Skin epidermis (tissue), 12 donors: Measurements from ENCODE around the gene AKR1C8.
"Not testable (repeated sequence)": the region's sequence is repeated elsewhere in the genome, so short reads cannot be mapped to it uniquely, and the experiment has no call there.

Experiments
- H3K27ac ChIP-seq, 21 experiments: fragments of 200-600 bp; sonication (generic) in 11 of 21; one replicate each; pipeline ENCODE4 v1.5.0; 2020; ENCODE audit warnings: mild to moderate bottlenecking in 3 of 21, inconsistent platforms in 2 of 21, moderate library complexity in 2 of 21
- H3K4me3 ChIP-seq, 7 experiments: fragments of 200-600 bp; sonication (generic) in 2 of 7; one replicate each; pipeline ENCODE4 v1.5.0; 2020; ENCODE audit warnings: inconsistent platforms in 2 of 7, mild to moderate bottlenecking in 2 of 7, moderate library complexity in 1 of 7

Gene AKR1C8

GRCh38 chr10:5184987-5185775 lies at the start of gene AKR1C8:
Gene AKR1C8, minus strand, starts transcription at chr10:5185150. Its CDS starts 46 bp downstream, at chr10:5185104.
- no peak within 1 kb of the TSS for H3K27ac ChIP-seq
- no peak within 1 kb of the TSS for H3K4me3 ChIP-seq

DNA sequence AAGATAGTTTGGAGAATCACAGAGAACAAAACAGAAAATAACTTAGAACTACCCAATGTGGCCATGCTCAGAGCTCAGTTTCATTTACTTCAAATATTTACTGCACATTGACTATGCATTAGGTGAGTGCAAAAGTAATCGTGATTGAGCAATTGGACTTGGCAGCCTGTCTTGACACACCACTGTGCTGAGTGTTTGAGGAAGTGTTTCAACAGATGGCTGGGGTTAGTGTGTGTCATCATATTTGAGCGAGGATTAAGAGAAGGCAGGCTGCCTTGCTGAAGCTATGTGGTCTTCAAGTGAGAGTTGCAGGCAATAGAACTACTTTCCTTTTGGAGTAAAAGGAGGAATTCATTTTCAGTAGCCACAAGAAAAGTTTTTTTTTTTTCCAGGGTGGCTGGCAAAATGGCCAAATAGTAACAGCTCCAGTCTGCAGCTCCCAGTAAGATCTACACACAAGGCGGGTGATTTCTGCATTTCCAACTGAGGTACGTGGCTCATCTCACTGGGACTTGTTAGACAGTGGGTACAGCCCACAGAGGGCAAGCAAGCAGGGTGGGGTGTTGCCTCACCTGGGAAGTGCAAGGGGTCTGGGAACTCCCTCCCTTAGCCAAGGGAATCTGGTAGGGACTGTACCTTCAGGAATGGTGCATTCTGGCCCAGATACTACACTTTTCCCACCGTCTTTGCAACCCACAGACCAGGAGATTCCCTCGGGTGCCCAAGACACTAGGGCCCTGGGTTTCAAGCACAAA lies 49.3 kb upstream of the AKR1C8 start:
- no peak overlapping the region for H3K27ac ChIP-seq

DNA sequence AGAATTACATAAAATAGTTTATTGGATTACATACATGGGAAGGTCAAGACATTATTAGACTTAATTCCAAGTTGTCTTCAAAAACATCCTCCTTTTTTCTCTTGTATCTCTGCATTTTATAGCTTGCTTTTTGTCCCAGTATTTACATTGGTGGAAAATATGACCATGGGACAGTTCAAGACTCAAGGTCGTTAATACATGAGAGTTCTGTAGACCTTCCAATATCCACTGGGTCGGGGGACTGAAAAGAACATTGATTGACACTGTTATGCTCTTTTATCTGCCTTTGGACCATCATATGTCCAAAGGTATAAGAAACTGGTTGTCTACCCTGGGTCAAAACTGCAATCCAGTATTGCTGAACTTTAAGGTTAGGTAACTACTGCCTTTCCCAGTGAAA lies 48.4 kb upstream of the AKR1C8 start:
- Histone ChIP-seq H3K4me3 (no peak overlapping the region), H3K27ac (no peak overlapping the region)

More for the DNA sequence above, 49.3 kb upstream of the AKR1C8 start:
- H3K4me3 ChIP-seq, result no peak overlapping the region

- Histone ChIP-seq H3K27ac (no peak overlapping the region), H3K4me3 (no peak overlapping the region)
These were observed 44.1 kb upstream of the AKR1C8 start for GRCh38 chr10:5229019-5229418.

DNA sequence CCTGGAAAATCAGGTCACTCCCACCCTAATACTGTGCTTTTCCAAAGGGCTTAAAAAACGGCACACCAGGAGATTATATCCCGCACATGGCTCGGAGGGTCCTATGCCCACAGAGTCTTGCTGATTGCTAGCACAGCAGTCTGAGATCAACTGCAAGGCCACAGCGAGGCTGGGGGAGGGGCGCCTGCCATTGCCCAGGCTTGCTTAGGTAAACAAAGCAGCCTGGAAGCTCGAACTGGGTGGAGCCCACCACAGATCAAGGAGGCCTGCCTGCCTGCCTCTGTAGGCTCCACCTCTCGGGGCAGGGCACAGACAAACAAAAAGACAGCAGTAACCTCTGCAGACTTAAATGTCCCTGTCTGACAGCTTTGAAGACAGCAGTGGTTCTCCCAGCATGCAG lies 38.0 kb upstream of the AKR1C8 start:
- not testable (repeated sequence) for H3K4me3 ChIP-seq

DNA sequence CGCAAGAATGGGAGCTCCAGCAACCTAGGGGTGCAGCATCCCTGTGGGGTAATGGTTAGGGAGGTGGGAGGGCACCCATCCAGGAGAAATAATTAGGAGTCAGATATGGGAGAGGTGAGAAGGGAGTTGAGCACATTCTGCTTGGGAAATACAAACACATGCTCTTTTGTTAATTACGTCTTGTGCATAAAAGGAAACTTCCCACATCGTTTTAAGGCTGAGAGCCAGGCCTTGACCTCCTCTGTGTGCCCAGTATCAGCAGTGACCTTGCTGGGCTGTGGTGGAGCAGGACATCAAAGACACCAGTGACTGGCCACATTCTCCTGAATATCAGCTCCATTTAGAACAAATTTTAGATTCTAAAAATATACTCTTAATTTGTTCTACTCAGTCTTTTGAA lies 34.3 kb upstream of the AKR1C8 start:
- Histone ChIP-seq H3K4me3 (no peak overlapping the region), H3K27ac (no peak overlapping the region)

More for the DNA sequence above, 38.0 kb upstream of the AKR1C8 start:
- not testable (repeated sequence) for H3K27ac ChIP-seq

DNA sequence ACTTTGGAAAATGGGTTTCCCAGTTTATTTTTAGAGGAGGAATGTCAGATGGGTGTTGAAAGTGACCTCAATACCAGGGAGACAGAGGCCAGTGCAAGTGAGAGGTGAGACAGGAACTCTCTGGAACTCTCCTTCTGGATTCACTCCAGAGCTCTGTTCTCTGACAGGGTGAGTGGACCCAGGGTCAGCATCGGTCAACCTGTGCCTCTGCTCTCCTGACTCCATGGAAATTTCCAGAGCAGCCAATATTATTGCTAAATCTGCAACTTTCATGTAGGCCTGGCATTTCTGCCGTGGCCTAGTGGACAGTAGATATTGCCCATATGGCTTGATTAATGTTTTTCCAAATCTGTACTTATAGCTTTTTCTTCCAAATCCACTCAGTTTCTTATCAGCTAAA lies 31.9 kb upstream of the AKR1C8 start:
- Histone ChIP-seq H3K4me3 (no peak overlapping the region), H3K27ac (no peak overlapping the region)

- no peak overlapping the region for H3K4me3 ChIP-seq
- no peak overlapping the region for H3K27ac ChIP-seq
These were observed 27.0 kb upstream of the AKR1C8 start for GRCh38 chr10:5211696-5212536.

DNA sequence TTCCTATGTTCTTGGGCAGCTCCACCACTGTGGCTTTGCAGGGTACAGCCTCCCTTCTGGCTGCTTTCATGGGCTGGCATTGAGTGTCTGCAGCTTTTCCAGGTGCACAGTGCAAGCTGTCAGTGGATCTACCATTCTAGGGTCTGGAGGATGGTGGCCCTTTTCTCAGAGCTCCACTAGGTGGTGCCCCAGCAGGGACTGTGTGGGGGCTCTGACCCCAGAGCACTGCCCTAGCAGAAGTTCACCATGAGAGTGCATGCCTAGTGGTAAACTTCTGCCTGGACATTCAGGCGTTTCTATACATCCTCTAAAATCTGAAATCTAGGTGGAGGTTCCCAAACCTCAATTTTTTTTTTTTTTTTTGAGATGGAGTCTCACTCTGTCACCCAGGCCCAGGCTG lies 25.3 kb upstream of the AKR1C8 start:
- not testable (repeated sequence) for H3K4me3 ChIP-seq, H3K27ac ChIP-seq

DNA sequence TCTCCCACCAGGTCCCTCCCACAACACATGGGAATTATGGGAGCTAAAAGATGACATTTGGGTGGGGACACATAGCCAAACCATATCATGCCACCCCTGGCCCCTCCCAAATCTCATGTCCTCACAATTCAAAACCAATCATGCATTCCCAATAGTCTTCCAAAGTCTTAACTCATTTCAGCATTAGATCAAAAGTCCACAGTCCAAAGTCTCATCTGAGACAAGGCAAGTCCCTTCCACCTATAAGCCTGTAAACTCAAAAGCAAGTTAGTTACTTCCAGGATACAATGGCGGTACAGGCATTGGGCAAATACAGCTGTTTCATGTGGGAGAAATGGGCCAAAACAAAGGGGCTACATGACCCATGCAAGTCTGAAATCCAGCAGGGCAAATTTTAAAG lies 24.8 kb upstream of the AKR1C8 start:
- H3K4me3 ChIP-seq, H3K27ac ChIP-seq: not testable (repeated sequence)

DNA sequence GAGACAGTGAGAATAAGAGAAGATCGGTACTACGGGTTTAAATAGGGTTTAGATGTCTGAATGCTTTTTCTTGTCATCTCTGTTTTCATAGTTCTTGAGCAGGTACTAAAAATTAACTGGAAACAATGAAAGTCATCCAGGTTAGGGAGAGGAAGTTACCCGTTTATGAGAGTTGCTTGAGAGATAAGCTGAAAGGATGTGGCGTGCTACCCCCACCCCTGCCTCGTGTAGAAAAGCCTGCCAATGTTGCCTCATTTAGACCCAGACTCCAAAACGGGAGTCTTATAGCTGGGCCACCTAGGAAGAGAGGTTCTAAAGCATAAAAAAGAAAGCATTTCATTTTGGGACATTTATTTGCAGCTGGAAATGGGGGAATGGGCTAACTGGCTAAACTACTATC lies 21.8 kb upstream of the AKR1C8 start:
- Histone ChIP-seq H3K4me3 (no peak overlapping the region), H3K27ac (no peak overlapping the region)

DNA sequence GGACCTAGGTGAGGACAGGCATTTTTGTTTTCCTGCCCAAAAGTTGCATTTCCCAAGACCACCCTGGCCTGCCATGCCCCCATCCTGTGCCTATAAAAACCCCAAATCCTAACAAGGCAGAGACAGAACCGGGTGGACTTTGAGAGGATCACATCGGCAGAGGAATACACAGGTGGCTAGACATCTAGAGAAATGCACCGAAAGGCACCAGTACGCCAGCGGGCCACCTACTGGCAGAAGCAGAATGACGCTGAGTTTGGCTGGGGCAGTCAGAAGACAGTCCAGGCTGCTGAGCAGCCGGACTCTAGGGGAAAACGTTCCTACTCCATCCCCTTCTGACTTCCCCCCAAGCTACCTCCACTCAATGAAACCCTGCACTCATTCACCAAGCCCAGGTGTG lies 14.4 kb upstream of the AKR1C8 start:
- Histone ChIP-seq H3K27ac (no peak overlapping the region), H3K4me3 (no peak overlapping the region)

- no peak overlapping the region for H3K4me3 ChIP-seq
- H3K27ac ChIP-seq, result no peak overlapping the region
These were observed 13.4 kb upstream of the AKR1C8 start for GRCh38 chr10:5198386-5198785.

GRCh38 chr10:5196702-5197113 lies 11.8 kb upstream of the AKR1C8 start, which contains the start of gene AKR1C4:
Gene AKR1C4, plus strand, starts transcription at chr10:5196837. Its CDS starts 31 bp downstream, at chr10:5196868.
- Histone ChIP-seq H3K27ac (no peak within 1 kb of the TSS), H3K4me3 (no peak within 1 kb of the TSS)

DNA sequence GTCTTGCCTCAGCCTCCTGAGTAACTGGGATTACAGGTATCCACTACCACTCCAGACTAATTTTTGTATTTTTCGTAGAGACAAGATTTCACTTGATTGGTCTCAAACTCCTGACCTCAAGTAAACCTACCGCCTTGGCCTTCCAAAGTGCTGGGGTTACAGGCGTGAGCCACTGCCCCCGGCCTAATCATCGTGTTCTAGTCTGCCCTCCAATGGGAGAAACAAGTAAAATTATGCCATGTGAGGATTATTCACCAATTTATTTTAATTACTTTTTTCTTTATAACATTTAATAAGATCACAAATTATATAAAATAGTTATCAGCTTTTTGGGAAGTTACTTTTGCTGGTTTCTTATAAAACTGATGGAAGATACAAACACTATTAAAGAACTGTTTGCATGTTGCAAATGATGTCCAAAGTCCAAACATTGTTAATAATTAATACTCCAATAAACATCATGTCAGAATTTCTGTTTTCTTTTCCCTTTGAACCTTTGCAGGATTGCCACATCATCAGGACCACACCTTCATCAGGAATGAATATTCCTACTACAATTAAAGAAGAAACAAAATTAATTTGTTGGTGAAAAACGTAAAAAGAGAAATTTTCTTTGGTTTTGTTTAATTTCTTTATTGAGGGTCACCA lies 10.9 kb upstream of the AKR1C8 start:
- H3K4me3 ChIP-seq, result no peak overlapping the region
- H3K27ac ChIP-seq, result no peak overlapping the region

GRCh38 chr10:5194431-5194830 lies 9.5 kb upstream of the AKR1C8 start:
- Histone ChIP-seq H3K27ac (no peak overlapping the region), H3K4me3 (no peak overlapping the region)

DNA sequence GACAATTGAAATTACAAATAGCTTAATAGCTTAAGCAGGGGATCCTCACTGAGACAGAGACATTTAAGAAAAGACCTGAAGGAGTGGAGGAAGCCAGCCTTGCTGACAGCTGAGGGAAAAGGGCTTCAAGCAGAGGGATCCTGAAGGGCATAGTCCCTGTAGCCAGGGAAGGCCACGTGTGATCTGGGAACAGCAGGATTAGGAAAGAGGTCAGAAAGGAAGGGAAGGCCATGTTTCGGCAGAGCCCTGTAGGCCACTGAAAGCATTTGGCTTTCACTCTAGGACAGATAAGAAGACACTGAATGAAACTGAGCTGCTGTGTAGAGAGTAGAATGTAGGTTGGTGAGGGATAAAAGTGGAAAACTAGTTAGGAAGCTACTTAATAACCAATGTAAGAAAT lies 3.4 kb upstream of the AKR1C8 start:
- Histone ChIP-seq H3K4me3 (no peak overlapping the region), H3K27ac (no peak overlapping the region)

GRCh38 chr10:5187867-5188266 lies 2.9 kb upstream of the AKR1C8 start:
- no peak overlapping the region for H3K27ac ChIP-seq
- H3K4me3 ChIP-seq, result no peak overlapping the region

GRCh38 chr10:5183923-5184322 lies 1.0 kb downstream of the AKR1C8 start:
- no peak overlapping the region for H3K27ac ChIP-seq
- no peak overlapping the region for H3K4me3 ChIP-seq

DNA sequence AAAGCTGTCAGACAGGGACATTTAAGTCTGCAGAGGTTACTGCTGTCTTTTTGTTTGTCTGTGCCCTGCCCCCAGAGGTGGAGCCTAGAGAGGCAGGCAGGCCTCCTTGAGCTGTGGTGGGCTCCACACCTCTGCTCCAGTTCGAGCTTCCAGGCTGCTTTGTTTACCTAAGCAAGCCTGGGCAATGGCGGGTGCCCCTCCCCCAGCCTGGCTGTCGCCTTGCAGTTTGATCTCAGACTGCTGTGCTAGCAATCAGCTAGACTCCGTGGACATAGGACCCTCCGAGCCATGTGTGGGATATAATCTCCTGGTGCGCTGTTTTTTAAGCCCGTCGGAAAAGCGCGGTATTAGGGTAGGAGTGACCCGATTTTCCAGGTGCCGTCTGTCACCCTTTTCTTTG lies 4.4 kb downstream of the AKR1C8 start:
- not testable (repeated sequence) for H3K27ac ChIP-seq, H3K4me3 ChIP-seq
